ENCODE data around the gene GRID2.
A peak's percentile ranks its signal among the peaks of the same experiment; 100 is the strongest.

Gene GRID2

GRCh38 chr4:93786149-93786548, 1482.4 kb downstream of the GRID2 start:
- no peak for DNase-seq
- Mint-ChIP-seq H3K27me3 (no peaks in the 10 kb centered on the region), H3K4me3 (no peak overlapping the region)

GRCh38 chr4:93788712-93789111, 1484.9 kb downstream of the GRID2 start:
- Mint-ChIP-seq H3K27me3 (no peaks in the 10 kb centered on the region), H3K4me3 (no peak overlapping the region), H3K4me1 (no peaks in the 10 kb centered on the region), H3K27ac (no peak overlapping the region), H3K9me3 (no peaks in the 10 kb centered on the region)
- ATAC-seq, result no peak
- DNase-seq, result no peak

More at GRCh38 chr4:93786149-93786548, 1482.4 kb downstream of the GRID2 start:
- Mint-ChIP-seq H3K9me3 (no peaks in the 10 kb centered on the region), H3K4me1 (no peaks in the 10 kb centered on the region), H3K27ac (no peak overlapping the region)
- no peak for ATAC-seq

GRCh38 chr4:93791570-93792195, 1487.9 kb downstream of the GRID2 start:
- Mint-ChIP-seq H3K27me3 (no peaks in the 10 kb centered on the region), H3K27ac (no peak overlapping the region), H3K4me3 (no peak overlapping the region), H3K9me3 (no peaks in the 10 kb centered on the region), H3K4me1 (no peaks in the 10 kb centered on the region)
- ATAC-seq (peak; percentile 61), DNase-seq (peak; percentile 29 to 32)

GRCh38 chr4:93802045-93802444, 1498.3 kb downstream of the GRID2 start:
- Mint-ChIP-seq H3K4me1 (no peaks in the 10 kb centered on the region), H3K4me3 (no peak overlapping the region), H3K27ac (no peak overlapping the region), H3K27me3 (no peaks in the 10 kb centered on the region), H3K9me3 (peaks cover 0 to 4% of the 10 kb centered on the region in 2 donors)
- ATAC-seq, result no peak
- DNase-seq, result no peak

- Mint-ChIP-seq H3K27me3 (no peaks in the 10 kb centered on the region), H3K4me3 (no peak overlapping the region), H3K27ac (no peak overlapping the region), H3K9me3 (no peaks in the 10 kb centered on the region), H3K4me1 (no peaks in the 10 kb centered on the region)
- DNase-seq (no peak), ATAC-seq (no peak)
Observed at GRCh38 chr4:93809773-93810172, 1506.0 kb downstream of the GRID2 start.

GRCh38 chr4:93810340-93810992, 1506.7 kb downstream of the GRID2 start:
- no peak for ATAC-seq
- H3K27me3 Mint-ChIP-seq, result no peaks in the 10 kb centered on the region
- H3K4me3 Mint-ChIP-seq, result no peak overlapping the region
- H3K27ac Mint-ChIP-seq, result peak overlapping the region in 1 of 2 donors; percentile 7
- no peak for DNase-seq
- peaks cover 0 to under 1% of the 10 kb centered on the region in 2 donors for H3K9me3 Mint-ChIP-seq
- no peaks in the 10 kb centered on the region for H3K4me1 Mint-ChIP-seq

GRCh38 chr4:93813092-93813491, 1509.3 kb downstream of the GRID2 start:
- ATAC-seq, result no peak
- no peak for DNase-seq

GRCh38 chr4:93814141-93814540, 1510.4 kb downstream of the GRID2 start:
- Mint-ChIP-seq H3K9me3 (peaks cover 0 to 9% of the 10 kb centered on the region in 2 donors), H3K27ac (no peak overlapping the region), H3K4me1 (no peaks in the 10 kb centered on the region), H3K27me3 (peaks cover 8% of the 10 kb centered on the region), H3K4me3 (no peak overlapping the region)
- ATAC-seq, result no peak
- DNase-seq, result no peak

More at GRCh38 chr4:93813092-93813491, 1509.3 kb downstream of the GRID2 start:
- no peaks in the 10 kb centered on the region for H3K4me1 Mint-ChIP-seq
- peaks cover 0 to 3% of the 10 kb centered on the region in 2 donors for H3K9me3 Mint-ChIP-seq
- H3K27me3 Mint-ChIP-seq, result no peaks in the 10 kb centered on the region
- no peak overlapping the region for H3K27ac Mint-ChIP-seq
- no peak overlapping the region for H3K4me3 Mint-ChIP-seq

GRCh38 chr4:93814722-93815121, 1511.0 kb downstream of the GRID2 start:
- Mint-ChIP-seq H3K4me1 (no peaks in the 10 kb centered on the region), H3K27ac (no peak overlapping the region), H3K27me3 (peaks cover 10% of the 10 kb centered on the region), H3K4me3 (no peak overlapping the region), H3K9me3 (peaks cover 0 to 11% of the 10 kb centered on the region in 2 donors)
- no peak for DNase-seq
- ATAC-seq, result no peak
